Measurements from ENCODE around the gene GARS1.

DNA sequence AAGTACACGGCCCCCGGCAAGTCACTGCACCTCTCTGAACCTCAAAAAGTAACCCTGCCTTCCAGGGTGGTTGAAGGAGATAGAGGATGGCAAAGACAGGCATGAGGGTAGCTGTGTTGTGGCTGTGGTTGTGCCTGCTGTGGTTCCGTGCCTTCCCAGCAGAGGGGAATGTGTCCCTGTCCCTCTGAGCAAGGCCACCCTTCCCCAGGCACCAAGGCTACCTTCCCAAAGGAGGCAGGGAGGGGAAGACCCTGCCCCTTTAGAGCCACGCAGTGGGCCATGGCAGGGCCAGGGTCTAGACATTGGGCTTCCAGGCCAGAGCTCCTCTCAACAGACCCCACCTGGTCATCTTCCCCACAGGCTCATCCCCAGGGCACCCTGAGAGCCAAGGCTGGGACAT is 68.7 kb downstream of the GARS1 start:
- TF ChIP-seq POLR2A (IDR thresholded peaks at IDR 0.05): no peak
- TF ChIP-seq, protein P1, sequence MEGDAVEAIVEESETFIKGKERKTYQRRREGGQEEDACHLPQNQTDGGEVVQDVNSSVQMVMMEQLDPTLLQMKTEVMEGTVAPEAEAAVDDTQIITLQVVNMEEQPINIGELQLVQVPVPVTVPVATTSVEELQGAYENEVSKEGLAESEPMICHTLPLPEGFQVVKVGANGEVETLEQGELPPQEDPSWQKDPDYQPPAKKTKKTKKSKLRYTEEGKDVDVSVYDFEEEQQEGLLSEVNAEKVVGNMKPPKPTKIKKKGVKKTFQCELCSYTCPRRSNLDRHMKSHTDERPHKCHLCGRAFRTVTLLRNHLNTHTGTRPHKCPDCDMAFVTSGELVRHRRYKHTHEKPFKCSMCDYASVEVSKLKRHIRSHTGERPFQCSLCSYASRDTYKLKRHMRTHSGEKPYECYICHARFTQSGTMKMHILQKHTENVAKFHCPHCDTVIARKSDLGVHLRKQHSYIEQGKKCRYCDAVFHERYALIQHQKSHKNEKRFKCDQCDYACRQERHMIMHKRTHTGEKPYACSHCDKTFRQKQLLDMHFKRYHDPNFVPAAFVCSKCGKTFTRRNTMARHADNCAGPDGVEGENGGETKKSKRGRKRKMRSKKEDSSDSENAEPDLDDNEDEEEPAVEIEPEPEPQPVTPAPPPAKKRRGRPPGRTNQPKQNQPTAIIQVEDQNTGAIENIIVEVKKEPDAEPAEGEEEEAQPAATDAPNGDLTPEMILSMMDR (IDR thresholded peaks at IDR 0.05): no peak

Data from right lobe of liver (tissue), 4 donors.